Activated T-cell treated with anti-CD3 and anti-CD28 coated beads for 4 hours (primary cell): ENCODE measurements around the gene CD2AP.
"Not testable (repeated sequence)": the region's sequence is repeated elsewhere in the genome, so short reads cannot be mapped to it uniquely, and the experiment has no call there.

ENCODE experiments used
- DNase-seq: peaks from one replicate; pipeline ENCODE4 v3.0.0-alpha.2; 2020

CD2AP gene

DNA sequence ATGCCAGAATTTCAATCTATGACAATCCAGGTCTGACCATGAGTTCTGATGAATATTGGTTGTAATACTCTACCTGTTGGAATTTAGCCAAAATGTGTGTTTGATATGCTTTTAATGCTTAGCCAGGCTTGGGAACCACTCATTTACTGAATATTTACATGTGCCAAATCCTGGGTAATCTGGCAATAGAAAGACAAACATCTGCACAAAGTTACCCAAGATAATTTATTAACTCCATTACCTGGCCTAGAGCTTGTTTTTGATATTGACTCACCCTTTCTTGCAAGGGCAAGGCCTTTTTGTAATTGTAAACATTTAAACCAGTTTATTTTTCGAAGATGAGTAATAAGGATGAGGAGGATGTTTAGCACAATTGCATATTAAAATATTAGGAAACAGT lies 13.5 kb upstream of the CD2AP start:
- DNase-seq, result no peak

DNA sequence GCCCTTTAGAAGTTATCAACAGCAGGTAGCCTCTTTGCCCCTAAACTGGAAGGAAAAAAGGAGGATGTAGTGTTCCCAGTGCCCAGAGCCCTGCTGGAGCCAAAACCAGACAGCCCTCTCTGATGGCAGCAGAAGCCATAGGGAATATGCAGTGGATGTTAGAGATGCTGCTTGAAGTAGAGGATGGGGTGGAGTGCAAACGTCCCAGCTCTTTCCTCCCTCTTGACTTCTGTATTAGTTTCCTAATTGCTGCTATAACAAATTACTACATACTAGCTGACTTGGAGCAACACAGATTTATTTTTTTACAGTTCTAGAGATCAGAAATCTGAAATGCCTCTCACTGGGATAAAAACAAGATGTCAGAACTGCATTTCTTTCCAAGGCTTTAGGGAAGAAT lies 12.5 kb upstream of the CD2AP start:
- no peak for DNase-seq

DNA sequence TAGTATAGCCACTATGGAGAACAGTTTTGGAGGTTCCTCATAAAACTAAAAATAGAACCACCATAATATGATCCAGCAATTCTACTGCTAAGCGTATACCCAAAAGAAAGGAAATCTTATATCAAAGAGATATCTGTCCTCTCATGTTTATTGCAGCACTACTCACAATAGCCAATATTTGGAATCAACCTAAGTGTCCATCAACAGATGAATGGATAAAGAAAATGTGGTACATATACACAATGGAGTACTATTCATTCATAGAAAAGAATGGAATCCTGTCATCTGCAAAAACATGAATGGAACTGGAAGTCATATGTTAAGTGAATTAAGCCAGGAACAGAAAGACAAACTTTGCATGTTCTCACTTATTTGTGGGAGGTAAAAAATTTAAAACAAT lies 5.7 kb upstream of the CD2AP start:
- DNase-seq, result no peak

DNA sequence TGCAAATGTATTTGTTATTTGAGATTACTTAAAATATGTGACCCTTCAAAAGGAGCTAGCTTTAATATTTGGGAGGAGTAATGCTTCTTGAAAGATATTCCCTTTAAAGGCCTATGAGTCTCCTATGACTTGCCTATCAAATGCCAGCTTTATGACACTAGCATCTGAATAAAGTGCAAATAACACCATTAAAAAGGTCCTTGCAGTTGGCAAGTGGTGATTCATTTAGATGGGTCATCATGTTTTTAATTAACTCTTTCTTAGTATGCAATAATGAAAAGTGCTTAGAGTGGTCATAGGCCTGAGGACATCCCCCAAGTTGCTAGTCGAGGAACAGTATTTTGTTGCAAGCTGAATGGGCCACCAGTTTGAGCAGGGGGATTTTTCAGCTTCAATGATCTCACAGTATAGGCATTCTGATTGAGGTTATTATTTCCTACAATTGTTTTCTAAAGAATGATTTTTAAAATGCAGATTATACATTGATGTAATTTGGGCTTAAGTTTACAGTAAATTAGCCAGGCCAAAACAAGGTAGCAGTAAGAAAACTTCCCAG lies 3.7 kb upstream of the CD2AP start:
- DNase-seq, result no peak

DNA sequence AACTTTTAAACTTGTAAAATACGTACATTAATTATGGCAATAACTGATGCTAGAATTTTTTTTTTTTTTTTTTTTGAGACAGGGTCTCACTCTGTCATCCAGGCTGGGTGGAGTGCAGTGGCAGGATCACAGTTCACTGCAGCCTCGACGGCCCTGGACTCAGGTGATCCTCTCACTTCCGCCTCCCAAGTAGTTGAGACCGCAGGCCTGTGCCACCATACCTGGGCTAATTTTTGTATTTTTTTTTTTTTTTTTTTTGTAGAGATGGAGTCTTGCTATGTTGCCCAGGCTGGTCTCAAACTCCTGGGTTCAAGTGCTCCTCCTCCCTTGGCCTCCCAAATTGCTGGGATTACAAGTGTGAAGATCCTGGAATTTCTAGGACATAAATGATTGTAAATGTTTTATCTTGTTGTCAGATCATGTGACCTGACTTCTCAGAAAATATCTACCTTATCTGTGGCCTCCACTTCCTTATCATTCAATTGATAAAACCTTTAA lies 2.2 kb upstream of the CD2AP start:
- DNase-seq, result no peak

DNA sequence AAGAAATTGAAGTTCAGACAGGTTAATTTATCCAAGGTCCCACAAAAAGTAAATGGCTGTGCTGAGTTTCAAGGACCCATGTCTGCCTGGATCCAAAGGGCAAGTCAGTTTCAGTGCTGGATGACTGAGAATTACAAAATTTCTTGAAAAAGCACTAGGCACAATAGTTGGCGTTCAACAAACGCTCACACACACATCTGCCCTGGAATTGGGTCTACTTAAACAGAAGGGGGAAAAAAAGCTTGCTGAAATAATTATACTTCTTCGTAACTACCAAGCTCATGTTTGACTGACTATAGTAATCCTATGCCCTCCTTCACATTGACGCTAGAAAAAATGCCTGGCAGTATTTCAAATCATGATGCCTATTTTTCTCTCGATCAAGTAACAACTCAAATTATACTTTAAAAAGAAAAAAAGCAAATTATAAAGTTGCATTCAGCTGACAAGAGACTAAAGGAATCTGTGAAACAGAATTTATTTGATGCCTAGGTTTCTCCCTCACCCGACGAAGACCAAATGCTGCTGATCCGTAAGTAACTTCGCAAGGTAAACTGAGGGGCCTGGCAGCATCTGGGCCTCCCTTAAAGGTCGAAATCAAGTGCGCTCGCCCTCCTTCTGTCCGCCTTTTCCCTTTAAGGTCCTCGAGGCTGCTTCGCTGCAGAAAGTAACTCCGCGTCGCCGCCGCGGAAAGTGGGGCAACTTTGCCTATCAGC lies 650 bp upstream of the CD2AP start:
- DNase-seq, result no peak

DNA sequence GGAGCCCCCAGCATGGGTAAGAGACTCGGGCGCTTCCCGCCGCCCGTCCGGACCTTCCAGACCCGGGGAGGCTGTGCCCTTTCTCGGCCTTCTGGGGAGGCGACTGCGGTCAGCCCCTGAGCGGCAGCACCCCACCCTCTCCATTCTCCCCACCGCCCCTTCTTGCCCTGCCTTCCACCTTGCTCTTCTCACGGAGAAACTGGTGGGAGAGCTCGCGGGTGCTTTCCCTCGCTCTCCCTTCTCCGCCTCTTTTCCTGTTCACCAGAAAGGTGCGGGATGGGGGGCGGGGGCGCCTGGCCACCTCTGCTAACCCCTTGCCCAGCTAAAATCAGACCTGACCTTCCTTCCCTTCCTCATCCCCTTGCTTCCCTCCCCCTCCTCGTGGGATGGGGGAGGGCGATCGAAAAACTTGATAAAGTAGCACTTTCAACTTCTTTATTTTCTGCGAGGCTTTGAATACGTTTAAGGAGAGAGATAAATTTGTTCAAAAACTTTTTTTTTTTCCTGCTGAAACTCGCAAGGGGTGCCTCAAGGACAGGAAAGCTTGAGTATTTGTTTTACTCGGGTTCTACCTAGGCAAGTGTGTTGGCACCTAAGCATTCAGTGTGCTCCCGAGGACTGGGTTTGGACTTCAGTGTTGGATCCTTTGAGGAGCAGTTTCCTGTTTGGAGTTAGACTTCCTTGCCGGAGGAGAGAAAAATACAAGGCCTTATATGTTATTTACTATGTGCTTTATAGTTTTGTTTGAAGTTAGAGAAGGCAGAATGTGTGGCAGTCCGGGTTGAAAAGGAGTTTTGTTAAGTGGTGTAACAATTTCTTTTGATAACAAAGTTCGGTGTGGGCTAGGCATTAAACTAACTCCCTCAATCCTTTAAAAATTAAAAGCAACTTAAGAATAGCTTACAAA lies 897 bp downstream of the CD2AP start:
- DNase-seq, result peak; percentile 20

DNA sequence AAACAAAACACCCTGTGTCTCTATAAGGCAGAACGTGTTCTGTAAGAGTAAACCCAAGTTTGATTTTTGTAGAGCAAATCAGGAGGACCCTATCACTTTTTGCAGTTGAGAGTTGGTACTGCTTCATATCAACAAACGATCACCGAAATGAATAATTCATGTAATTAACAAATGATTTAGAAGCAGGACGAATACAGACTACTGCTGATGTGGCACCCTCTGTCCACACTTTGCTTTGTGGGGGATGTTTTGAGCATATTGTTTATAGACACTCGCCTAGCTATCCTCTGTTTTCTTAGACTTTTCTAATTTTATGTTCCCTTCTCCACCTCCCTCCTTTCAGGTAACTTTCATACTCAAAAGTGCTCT lies 1.5 kb downstream of the CD2AP start:
- DNase-seq, result no peak

DNA sequence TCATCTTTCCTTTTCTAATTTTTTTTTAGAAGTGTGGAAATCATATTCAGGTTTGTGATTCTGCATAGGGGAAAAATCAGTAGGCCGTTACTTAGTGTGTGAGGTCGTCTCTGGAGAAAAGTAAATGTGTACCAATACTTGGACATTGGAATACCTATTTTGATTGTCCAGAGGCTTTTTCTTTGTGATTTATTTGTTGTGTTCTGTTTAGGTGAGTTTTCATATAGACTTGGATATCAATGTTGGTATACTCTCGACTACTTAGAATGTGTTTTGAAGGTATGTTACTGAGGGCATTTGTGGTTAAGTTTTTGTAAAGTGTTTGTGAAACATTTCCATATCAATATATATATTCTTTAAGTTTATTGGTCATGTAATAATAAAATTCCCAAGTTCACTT lies 2.3 kb downstream of the CD2AP start:
- DNase-seq, result no peak

DNA sequence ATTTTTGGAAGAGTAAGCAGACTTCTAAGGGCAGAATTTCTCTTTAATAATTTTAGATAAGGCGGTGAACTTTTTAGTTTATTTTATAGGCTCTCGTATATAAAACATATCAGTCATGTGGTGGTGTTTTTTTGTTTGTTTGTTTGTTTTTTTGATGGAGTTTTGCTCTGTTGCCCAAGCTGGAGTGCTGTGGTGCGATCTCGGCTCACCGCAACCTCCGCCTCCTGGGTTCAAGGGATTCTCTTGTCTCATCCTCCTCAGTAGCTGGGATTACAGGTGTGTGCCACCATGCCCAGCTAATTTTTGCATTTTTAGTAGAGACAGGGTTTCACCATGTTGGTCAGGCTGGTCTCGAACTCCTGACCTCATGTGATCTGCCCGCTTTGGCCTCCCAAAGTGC lies 3.6 kb downstream of the CD2AP start:
- DNase-seq, result not testable (repeated sequence)

DNA sequence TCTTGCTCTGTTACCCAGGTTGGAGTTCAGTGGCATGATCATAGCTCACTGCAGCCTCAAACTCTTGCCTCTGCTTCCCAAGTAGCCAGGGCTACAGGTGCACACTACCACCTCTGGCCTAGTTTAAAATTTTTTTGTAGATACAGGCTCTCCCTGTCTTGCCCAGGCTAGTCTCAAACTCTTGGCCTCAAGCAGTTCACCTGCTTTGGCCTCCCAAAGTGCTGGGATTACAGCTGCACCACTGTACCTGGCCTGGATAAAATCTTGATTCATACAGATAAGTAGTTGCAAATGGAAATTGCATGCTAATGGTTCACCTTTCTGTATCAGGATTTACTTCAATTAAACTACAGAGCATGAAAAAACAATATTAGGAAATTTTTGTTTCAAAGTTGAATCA lies 4.2 kb downstream of the CD2AP start:
- DNase-seq, result no peak

DNA sequence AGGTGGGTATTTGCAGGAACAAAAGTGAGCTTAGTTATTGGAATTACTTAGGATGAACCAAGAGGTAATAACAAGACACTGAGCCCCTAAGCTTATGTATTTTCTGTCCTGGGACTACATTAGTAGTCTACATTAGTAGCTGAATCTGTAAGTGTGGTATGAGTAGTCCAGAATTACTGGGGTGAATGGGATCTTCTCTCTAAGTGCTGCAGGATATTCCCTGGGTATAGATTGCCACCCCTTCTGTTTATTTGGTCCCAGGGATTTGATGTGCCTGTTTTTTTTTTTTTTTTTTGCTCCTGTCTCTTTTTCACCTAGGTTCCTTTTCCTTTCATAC lies 5.9 kb downstream of the CD2AP start:
- DNase-seq, result no peak

DNA sequence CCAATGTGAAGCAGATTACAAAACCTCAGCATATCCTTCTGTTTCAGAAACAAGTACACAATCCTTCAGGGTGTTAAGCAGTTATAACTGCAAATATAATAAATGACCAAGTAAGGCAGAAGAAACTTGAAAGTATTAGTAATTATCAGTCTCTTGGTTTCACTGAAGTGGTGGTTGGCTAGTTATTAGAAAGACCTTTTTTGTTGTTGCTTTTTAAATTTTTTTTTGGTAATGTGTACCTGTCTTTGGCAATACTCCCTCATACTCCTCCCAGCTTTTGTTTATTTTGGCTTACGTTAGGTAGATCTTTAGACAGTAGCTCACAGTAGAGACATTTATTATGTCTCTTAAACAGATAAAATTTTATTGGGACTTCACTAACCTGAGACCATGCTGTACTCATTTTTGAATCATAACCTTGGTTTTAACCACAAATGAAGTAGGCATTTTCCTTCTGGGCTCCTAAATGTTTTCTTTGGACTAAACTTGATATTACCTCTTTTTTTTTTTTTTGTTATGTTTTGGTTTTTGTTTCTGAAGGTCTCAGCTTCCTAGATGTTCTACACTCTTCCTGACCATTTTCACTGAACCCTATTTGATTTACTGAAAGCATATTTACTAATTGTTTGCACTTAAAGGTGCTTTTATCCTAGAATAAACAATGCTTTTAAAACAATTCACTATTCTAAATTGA lies 6.4 kb downstream of the CD2AP start:
- no peak for DNase-seq

DNA sequence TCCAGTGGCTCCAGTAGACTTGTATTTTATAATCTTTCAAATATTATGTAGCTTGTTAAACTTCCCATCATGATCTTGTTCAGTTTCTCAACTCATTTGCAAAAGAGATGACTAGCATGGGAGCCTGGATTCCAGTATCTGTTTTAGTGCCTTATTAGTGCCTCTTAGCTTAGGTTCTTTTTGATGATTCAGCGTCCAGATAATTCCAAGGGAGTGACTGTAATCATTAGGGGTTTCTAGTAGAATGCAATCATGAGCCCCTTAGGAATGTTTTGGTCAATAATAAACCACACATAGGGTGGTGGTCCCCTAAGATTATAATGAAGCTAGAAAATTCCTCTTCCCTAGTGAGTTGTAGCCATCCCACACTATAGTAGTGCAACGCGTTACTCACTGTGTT lies 7.0 kb downstream of the CD2AP start:
- DNase-seq, result no peak

DNA sequence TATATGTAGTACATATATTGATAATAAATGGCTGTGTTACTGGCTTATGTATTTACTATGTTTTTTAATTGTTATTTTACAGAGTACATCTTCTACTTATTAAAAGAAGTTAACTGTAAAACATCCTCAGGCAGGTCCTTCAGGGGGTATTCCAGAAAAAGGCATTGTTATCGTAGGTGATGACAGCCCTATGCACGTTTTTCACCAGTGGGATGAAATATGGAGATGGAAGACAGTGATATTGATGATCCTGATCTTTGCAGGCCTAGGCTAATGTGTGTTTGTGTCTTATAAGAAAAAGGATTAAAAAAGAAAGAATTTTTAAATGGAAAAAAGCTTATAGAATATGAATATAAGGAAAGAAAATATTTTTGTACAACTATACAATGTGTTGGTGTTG lies 7.5 kb downstream of the CD2AP start:
- no peak for DNase-seq

DNA sequence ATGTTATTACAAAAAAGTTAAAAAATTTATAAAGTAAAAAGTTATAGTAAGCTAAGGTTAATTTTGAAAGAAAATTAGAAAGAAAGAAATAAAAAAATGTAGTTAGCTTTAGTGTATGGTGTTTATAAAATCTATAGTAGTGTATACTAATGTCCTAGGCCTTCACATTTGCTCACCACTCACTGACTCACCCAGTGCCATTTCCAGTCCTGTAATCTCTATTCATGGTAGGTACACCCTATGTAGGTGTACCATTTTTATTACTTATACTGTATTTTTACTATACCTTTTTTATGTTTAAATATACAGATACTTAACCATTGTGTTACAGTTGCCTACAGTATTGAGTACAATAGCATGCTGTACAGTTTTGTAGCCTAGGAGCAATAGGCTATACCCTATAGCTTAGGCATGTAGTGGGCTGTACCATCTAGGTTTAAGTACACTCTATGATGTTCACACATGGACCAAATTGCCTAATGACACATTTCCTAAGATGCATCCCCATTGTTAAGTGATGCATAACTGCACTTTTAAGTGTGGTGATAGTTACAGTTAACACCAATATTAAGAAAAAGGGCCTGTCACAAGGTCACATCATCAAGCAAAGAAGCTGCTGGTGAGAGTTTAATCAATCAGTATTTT lies 8.0 kb downstream of the CD2AP start:
- DNase-seq, result no peak

DNA sequence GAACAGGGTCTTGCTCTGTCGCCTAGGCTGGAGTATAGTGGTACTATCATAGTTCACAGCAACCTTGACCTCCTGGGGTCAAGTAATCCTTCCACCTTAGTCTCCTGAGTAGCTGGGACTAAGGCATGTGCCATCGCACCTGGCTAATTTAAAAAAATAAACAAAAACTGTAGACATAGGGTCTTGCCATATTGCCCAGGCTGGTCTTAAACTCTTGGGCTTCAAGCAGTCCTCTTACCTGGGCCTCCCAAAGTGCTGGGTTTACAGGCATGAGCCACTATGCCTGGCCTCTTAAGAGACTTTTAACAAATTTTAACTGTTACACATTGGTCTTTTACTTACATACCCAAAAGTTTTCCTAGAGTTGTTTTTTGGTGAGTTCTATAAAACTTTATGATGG lies 12.4 kb downstream of the CD2AP start:
- no peak for DNase-seq

DNA sequence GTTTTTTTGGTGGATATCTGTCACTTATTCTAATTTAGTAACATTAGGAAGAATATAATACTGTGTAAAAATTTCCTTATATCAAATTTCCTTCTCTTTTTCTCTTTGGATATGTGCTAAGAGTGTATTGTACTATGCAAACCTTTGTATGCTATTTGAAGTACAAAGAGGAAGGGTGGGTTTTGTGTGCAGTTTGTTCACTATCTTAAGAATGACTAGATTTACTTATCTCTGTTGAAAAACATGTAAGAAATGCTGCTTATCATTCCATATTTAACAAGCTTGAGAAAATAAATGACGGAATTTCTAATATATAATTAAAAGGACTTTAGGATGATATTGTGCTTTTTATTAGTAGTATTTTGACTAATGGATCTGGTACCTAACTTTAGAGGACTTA lies 13.1 kb downstream of the CD2AP start:
- DNase-seq, result no peak

DNA sequence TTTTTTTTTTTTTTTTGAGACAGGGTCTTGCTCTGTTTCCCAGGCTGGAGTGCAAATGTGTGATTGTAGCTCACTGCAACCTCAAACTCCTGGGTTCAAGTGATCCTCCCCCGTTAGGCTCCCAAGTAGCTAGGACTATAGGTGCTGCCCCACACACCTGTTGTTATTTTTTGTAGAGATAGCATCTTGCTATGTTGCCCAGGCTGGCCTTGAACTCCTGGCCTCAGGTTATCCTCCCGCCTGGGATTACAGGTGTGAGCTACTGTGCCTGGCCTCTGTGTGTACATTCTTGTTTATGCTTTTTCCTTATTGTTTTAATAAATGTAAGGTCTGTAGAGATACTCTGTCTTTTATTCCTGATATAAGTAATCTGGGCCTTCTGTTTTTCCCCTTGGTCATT lies 14.8 kb downstream of the CD2AP start:
- DNase-seq, result no peak

DNA sequence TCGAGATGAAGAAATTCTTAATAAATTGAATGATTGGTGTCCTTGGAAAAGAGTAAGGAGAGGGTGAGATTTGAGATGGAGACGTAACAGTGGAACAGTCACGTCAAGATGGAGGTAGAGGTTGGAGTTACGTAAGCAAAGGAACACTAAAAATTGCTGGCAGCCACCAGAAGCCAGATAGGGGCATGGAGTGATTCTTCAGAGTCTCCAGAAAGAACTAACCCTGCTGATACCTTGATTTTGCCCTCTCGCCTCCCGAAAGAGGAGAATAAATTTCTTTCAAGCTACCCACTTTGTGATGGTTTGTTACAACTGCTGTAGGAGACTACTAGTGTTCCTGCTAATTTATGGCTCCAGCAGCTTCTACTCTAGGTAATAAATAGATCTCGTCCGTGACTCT lies 17.6 kb downstream of the CD2AP start:
- no peak for DNase-seq

DNA sequence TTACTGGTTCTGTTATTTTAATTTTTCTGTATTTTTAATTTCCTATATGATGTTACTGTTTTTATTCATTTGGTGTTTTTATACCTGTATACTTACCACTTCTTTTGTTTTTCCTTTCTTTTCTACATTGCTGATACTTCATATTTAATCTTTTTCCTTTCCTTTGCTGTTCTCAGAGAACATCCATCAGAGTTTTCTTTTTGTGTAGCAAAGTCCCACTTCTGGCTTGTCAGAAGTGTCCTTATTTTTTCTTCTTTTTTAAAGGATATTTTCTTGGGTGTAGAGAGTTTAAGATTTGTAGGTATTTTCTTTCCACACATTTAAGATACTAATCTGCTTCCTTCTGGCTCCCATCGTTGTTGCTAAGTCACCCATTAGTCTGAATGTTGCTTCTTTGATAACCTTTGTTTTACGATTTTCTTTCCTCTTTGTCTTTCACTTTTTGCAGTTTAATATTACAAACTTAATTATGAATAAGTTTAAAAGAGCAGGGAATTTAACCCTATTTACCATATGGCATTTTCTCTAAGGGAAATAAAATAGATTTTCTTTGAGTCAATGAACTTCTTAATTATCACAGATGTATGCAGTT lies 18.5 kb downstream of the CD2AP start:
- no peak for DNase-seq

DNA sequence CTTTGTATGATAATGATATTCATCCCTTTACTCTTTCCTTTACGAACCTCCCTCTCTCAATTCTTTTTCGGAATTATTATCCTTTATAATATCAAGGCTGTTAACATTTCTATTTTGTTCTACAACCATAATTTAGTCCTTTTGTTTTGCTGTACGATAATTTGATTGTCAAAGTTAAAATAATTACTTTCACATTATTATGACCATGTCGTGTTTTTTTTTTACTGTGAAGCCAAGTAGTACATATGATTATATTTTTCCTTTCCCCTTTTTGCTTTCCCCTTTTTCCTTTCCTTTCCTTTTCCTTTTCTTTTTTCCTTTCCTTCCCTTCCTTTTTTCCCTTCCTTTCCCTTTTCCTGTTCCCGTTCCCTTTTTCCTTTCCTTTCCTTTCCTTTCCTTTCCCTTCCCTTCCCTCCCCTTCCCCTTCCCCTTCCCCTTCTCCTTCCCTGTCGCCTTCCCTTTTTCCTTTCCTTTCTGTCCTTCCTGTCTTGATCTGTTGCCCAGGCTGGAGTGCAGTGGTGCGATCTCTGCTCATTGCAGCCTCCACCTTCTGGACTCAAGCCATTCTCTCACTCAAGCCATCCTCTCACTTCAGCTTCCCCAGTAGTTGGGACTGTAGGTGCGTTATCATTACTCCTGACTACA lies 19.5 kb downstream of the CD2AP start:
- no peak for DNase-seq
